Measurements from ENCODE around the gene RAD17.
"Not testable (repeated sequence)": the region's sequence is repeated elsewhere in the genome, so short reads cannot be mapped to it uniquely, and the experiment has no call there.

RAD17 gene

GRCh38 chr5:69369340-69370121 is at the start of gene RAD17, which contains the start of the genes AK6 and TAF9:
Gene RAD17 (plus strand): TSS chr5:69369818. CDS start chr5:69372209, 2,391 bp downstream.
Gene AK6 (minus strand): TSS chr5:69369520. CDS start chr5:69369490, 30 bp downstream.
Gene TAF9 (minus strand): TSS chr5:69369520. CDS start chr5:69365737, 3,783 bp downstream.
- TF ChIP-seq, protein P1, sequence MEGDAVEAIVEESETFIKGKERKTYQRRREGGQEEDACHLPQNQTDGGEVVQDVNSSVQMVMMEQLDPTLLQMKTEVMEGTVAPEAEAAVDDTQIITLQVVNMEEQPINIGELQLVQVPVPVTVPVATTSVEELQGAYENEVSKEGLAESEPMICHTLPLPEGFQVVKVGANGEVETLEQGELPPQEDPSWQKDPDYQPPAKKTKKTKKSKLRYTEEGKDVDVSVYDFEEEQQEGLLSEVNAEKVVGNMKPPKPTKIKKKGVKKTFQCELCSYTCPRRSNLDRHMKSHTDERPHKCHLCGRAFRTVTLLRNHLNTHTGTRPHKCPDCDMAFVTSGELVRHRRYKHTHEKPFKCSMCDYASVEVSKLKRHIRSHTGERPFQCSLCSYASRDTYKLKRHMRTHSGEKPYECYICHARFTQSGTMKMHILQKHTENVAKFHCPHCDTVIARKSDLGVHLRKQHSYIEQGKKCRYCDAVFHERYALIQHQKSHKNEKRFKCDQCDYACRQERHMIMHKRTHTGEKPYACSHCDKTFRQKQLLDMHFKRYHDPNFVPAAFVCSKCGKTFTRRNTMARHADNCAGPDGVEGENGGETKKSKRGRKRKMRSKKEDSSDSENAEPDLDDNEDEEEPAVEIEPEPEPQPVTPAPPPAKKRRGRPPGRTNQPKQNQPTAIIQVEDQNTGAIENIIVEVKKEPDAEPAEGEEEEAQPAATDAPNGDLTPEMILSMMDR (IDR thresholded peaks at IDR 0.05; ENCODE audit: insufficient read depth, low read depth, low read length, missing control alignments): no peak
- peak within 1 kb of the TSS; percentile 96 for H3K4me3 ChIP-seq (ENCODE audit: low read length)
- DNase-seq (ENCODE audit: low read depth): peak; percentile 92

GRCh38 chr5:69326365-69326764 is 43.3 kb upstream of the RAD17 start:
- no peak overlapping the region for H3K4me3 ChIP-seq (ENCODE audit: low read length)
- no peak for DNase-seq (ENCODE audit: low read depth)
- TF ChIP-seq, protein P1 (IDR thresholded peaks at IDR 0.05; ENCODE audit: insufficient read depth, low read depth, low read length, missing control alignments): no peak

- TF ChIP-seq, protein P1 (IDR thresholded peaks at IDR 0.05; ENCODE audit: insufficient read depth, low read depth, low read length, missing control alignments): no peak
- no peak overlapping the region for H3K4me3 ChIP-seq (ENCODE audit: low read length)
- DNase-seq (ENCODE audit: low read depth): peak; percentile 5
Observed at GRCh38 chr5:69329905-69330489, 39.6 kb upstream of the RAD17 start.

DNA sequence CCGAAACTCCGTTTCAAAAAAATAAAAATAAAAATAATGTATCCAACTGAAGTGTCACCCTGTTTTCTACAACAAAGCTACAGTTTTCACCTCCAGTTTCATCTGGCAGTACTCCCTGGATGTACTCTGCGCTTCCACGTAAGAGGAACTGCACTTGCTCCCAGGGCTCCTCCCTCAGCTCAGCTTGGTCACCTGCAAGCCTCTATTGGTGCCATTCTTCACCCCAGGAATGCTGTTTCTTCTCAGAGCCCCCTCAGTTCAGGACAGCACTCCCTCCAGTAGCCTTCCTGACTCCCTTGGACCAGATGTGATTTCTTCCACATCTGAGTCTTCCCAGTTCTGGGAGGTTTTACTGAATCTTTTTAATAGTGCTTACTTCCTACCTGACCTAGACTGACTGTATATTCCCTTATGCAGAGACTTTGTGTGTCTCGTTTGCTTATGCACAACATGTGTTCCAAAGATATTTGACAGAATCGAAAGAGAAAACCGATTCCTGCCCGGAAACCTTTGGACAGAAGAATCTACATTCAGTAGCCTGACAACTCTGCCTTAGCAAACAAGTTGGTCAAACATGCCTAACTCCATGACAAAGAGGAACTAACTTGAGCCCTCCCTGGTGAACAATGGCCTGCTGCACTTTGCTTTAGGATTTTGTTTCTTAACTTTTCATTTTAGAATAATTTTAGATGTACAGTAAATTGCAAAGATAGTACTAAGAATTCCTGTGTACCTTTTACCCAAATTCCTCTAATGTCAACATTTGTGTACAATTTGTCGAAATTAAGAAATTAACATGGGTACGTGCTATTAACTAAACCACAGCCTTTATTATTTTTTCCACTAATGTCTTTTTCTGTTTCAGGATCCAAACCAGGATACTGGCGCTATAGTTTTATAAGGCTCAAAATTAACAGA is 37.8 kb upstream of the RAD17 start:
- peak; percentile 15 for DNase-seq (ENCODE audit: low read depth)
- peak overlapping the region; percentile 88 for H3K4me3 ChIP-seq (ENCODE audit: low read length)
- TF ChIP-seq, protein P1 (IDR thresholded peaks at IDR 0.05; ENCODE audit: insufficient read depth, low read depth, low read length, missing control alignments): no peak

DNA sequence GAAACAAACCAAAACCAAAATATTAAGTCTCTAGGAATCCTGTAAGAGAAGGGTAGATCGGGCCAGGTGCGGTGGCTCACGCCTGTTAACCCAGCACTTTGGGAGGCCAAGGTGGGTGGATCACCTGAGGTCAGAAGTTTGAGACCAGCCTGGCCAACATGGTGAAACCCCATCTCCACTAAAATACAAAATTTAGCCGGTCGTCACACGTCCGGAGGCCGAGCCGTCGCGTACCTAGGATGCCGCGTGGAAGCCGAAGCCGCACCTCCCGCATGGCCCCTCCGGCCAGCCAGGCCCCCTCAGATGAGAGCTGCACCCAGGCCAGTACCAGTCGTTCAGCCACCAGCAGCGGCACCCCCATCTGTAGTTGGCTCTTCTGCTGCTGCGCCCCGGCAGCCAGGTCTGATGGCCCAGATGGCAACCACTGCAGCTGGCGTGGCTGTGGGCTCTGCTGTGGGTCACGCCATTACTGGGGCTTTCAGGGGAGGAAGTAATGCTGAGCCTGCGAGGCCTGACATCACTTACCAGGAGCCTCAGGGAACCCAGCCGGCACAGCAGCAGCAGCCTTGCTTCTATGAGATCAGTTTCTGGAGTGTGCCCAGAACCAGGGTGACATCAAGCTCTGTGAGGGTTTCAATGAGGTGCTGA is 35.8 kb upstream of the RAD17 start:
- not testable (repeated sequence) for DNase-seq (ENCODE audit: low read depth); H3K4me3 ChIP-seq (ENCODE audit: low read length)

DNA sequence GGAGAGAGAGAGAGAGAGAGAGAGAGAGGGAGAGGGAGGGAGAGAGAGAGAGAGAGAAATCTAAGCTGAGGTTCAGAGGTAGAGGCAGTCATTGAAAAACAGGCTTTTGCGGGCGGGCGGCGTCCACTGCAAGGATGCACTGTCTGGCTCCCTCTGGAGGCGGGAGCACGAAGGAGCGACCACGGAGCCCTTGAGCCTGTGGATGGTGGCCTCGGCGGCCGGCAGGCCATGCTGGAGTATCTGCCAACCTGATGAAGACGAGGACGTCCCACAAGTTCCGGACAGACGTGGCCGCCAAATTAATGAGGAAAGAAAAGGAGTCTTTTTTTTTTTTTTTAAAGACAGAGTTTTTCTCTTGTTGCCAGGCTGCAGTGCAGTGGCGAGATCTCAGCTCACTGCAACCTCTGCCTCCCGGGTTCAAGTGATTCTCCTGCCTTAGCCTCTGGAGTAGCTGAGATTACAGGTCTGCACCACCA is 34.8 kb upstream of the RAD17 start:
- TF ChIP-seq, protein P1 (IDR thresholded peaks at IDR 0.05; ENCODE audit: insufficient read depth, low read depth, low read length, missing control alignments): peak; percentile 82
- H3K4me3 ChIP-seq (ENCODE audit: low read length): no peak overlapping the region
- DNase-seq (ENCODE audit: low read depth): peak; percentile 82

Data from epithelial cell of esophagus (primary cell).